SK-N-SH treated with all-trans-retinoic acid at 6 μM for 48 hours (cell line): Measurements from ENCODE around the gene TADA3.

Source experiments
- ATAC-seq: fragments of 200-7000 bp; cut with Tn5 transposase; 3 replicates; pipeline ENCODE4 v1.9.1; 2020; ENCODE audit warnings: mild to moderate bottlenecking, moderate library complexity
- BACH2 ChIP-seq: fragments of 250-450 bp; sonication (Bioruptor Pico); IDR thresholded peaks from 2 replicates; pipeline ENCODE4 v1.9.0; 2021; ENCODE audit warnings: mild to moderate bottlenecking, borderline replicate concordance
- CSDC2 ChIP-seq: fragments of 250-450 bp; sonication (Bioruptor Pico); IDR thresholded peaks from 2 replicates; pipeline ENCODE4 v1.5.0; 2020; ENCODE audit warnings: mild to moderate bottlenecking, moderate library complexity
- ESRRG ChIP-seq: fragments of 250-450 bp; sonication (Bioruptor Pico); IDR thresholded peaks from 2 replicates; pipeline ENCODE4 v1.6.1; 2021; ENCODE audit warnings: mild to moderate bottlenecking
- GLIS3 ChIP-seq: fragments of 250-450 bp; sonication (Bioruptor Pico); IDR thresholded peaks from 2 replicates; pipeline ENCODE4 v1.5.0; 2020; ENCODE audit warnings: mild to moderate bottlenecking, moderate library complexity
- ISL1 ChIP-seq: fragments of 250-450 bp; sonication (Bioruptor Pico); IDR thresholded peaks from 2 replicates; pipeline ENCODE4 v2.1.2; 2022; ENCODE audit warnings: mild to moderate bottlenecking, moderate library complexity
- OSR1 ChIP-seq: fragments of 250-450 bp; sonication (Bioruptor Pico); IDR thresholded peaks from 2 replicates; pipeline ENCODE4 v1.8.0; 2022; ENCODE audit warnings: moderate library complexity, mild to moderate bottlenecking, inconsistent platforms
- PPARA ChIP-seq: fragments of 250-450 bp; sonication (Bioruptor Pico); IDR thresholded peaks from 2 replicates; pipeline ENCODE4 v1.5.0; 2020; ENCODE audit warnings: mild to moderate bottlenecking, borderline replicate concordance
- RARB ChIP-seq: fragments of 250-450 bp; sonication (Bioruptor Pico); IDR thresholded peaks from 2 replicates; pipeline ENCODE4 v1.8.0; 2021; ENCODE audit warnings: mild to moderate bottlenecking, moderate library complexity
- SNAI2 ChIP-seq: fragments of 250-450 bp; sonication (Bioruptor Pico); IDR thresholded peaks from 2 replicates; pipeline ENCODE4 v1.5.0; 2020; ENCODE audit warnings: mild to moderate bottlenecking, moderate library complexity
- TCF4 ChIP-seq: fragments of 250-450 bp; sonication (Bioruptor Pico); IDR thresholded peaks from 2 replicates; pipeline ENCODE4 v1.8.0; 2021; ENCODE audit warnings: mild to moderate bottlenecking, moderate library complexity, borderline replicate concordance
- ZC3H10 ChIP-seq: fragments of 250-450 bp; sonication (Bioruptor Pico); IDR thresholded peaks from 2 replicates; pipeline ENCODE4 v1.5.1; 2021; ENCODE audit warnings: mild to moderate bottlenecking, moderate library complexity
- ZFP30 ChIP-seq: fragments of 450-650 bp; formaldehyde crosslinking; IDR thresholded peaks from 2 replicates; pipeline ENCODE4 v1.5.0; 2022; ENCODE audit warnings: mild to moderate bottlenecking, moderate library complexity
- ZNF565 ChIP-seq: fragments of 450-650 bp; formaldehyde crosslinking; conservative IDR thresholded peaks from 2 replicates; pipeline ENCODE4 v1.5.0; 2020; ENCODE audit warnings: low read depth, mild to moderate bottlenecking, moderate library complexity
- TF ChIP-seq, protein P1 (sequence below): fragments of 250-450 bp; sonication (Bioruptor Pico); IDR thresholded peaks from 2 replicates; pipeline ENCODE4 v1.5.0; 2020; ENCODE audit warnings: mild to moderate bottlenecking, moderate library complexity
- TF ChIP-seq, protein P2 (sequence below): fragments of 250-450 bp; sonication (Bioruptor Pico); IDR thresholded peaks from 2 replicates; pipeline ENCODE4 v1.5.1; 2020; ENCODE audit warnings: low read depth, mild to moderate bottlenecking, moderate library complexity
- TF ChIP-seq, protein P3 (sequence below): fragments of 250-450 bp; sonication (Bioruptor Pico); IDR thresholded peaks from 2 replicates; pipeline ENCODE4 v1.5.1; 2021; ENCODE audit warnings: mild to moderate bottlenecking, moderate library complexity
- TF ChIP-seq, protein P4 (sequence below): fragments of 250-450 bp; sonication (Bioruptor Pico); IDR thresholded peaks from 2 replicates; pipeline ENCODE4 v1.8.0; 2021; ENCODE audit warnings: low read depth, mild to moderate bottlenecking, moderate library complexity, borderline replicate concordance

TADA3 gene

DNA sequence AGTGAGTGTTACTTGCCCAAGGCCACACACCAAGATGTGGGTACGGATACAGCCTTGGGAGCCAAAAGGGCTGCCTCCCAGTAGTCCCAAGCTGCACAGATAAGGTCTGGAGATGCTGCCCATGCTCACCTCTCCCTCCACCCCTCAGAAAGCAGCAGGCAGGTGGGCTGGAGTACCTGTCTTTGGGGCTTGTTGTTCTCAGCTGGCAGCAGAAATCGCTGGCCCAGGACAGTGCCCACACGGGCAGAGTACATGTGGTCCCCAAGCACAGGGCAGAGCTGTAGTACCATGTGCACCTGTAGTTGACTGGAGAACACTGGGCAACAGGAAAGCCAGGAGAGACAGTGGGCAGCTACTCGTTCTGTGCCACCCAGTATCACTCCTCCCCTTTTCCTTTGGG is 46.6 kb upstream of the TADA3 start:
- no peak for ATAC-seq

DNA sequence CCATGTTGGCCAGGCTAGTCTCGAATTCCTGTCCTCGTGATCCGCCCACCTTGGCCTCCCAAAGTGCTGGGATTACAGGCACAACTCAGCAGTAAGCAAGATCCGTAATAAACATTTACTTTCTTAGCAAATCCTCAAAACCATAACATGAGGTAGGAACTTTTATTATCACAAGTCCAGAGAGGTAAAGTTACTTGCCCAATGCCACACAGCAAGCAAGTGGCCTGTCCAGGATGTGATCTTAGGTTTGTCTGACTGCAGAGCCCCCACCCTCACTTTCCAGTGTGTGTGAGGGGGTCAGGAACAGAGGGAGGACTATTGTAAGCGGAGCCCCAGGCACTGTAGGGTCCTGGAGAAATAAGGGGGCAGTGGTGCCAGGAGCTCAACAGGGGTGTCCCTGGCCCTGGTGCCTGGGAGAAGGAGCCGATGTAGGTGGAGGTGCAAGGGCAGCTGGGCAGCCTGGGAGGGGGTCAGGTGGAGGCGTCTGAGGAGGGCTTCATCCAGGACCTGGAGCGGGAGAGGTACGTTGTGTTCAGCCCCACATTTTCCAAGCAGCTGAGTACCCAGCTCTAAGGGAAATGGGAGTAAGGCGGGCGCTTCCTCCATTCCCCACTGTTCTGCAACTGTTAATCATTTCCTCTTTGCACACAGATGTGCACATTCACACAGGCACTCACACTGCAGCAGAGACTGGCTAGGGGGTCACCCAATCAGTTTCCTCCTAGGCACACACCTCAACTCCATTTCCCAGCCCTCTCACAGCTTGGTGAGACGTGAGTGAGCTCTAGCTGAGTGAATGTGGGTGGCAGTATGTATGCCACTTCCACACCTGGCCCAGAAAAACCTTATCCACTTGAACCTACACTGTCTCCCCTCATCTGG is 45.7 kb upstream of the TADA3 start:
- no peak for ATAC-seq

More for the DNA sequence above, 46.6 kb upstream of the TADA3 start:
- TF ChIP-seq ESRRG (CRISPR knock-in tag) (no peak), PPARA (CRISPR knock-in tag) (no peak), OSR1 (CRISPR knock-in tag) (no peak), ZNF565 (CRISPR knock-in tag) (no peak), ZFP30 (CRISPR knock-in tag) (no peak), ISL1 (CRISPR knock-in tag) (no peak)
- TF ChIP-seq, protein P1, sequence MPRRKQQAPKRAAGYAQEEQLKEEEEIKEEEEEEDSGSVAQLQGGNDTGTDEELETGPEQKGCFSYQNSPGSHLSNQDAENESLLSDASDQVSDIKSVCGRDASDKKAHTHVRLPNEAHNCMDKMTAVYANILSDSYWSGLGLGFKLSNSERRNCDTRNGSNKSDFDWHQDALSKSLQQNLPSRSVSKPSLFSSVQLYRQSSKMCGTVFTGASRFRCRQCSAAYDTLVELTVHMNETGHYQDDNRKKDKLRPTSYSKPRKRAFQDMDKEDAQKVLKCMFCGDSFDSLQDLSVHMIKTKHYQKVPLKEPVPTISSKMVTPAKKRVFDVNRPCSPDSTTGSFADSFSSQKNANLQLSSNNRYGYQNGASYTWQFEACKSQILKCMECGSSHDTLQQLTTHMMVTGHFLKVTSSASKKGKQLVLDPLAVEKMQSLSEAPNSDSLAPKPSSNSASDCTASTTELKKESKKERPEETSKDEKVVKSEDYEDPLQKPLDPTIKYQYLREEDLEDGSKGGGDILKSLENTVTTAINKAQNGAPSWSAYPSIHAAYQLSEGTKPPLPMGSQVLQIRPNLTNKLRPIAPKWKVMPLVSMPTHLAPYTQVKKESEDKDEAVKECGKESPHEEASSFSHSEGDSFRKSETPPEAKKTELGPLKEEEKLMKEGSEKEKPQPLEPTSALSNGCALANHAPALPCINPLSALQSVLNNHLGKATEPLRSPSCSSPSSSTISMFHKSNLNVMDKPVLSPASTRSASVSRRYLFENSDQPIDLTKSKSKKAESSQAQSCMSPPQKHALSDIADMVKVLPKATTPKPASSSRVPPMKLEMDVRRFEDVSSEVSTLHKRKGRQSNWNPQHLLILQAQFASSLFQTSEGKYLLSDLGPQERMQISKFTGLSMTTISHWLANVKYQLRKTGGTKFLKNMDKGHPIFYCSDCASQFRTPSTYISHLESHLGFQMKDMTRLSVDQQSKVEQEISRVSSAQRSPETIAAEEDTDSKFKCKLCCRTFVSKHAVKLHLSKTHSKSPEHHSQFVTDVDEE (CRISPR knock-in tag): no peak

DNA sequence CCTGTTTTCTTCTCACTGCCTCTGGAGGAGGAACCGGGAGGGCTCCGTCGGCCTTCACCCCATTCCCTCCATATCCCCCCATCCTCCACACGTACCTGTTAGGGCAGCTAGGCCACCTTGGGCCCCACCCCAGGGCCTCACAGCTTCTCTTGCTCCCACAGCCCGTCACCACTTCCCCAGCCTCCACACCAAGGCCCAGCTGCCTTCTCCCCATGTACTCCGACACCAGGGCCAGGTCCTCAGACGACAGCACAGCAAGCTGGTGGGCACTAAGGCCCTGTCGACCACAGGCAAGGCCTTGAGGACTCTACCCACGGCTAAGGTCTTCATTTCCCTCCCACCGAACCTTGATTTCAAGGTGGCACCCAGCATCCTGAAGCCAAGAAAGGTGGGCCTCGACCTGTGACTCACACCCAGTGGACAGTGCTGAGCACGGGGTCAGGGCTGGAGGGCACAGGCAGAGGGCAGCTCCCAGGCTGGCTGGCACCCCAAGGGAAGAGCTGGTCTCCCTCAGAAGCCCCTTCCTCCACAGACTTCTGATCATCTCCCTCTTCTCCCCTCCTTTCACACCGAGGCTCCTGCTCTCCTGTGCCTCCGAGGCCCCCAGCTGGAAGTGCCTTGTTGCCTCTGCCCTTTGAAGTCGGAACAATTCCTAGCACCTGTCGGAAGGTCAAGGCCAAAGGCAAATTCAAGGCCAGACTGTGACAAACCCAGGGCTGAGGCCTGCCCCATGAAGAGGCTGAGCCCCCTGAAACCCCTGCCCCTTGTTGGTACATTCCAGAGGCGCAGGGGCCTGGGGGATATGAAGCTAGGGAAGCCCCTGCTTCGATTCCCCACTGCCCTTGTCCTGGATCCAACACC is 42.5 kb upstream of the TADA3 start:
- no peak; the same call in 2 of the 3 replicates for ATAC-seq
- TF ChIP-seq ZNF565 (CRISPR knock-in tag): no peak
- no peak for TF ChIP-seq ZC3H10 (CRISPR knock-in tag)
- TF ChIP-seq CSDC2 (CRISPR knock-in tag): no peak
- TF ChIP-seq TCF4 (CRISPR knock-in tag): no peak
- no peak for TF ChIP-seq ESRRG (CRISPR knock-in tag)
- no peak for TF ChIP-seq BACH2 (CRISPR knock-in tag)
- no peak for TF ChIP-seq RARB (CRISPR knock-in tag)
- no peak for TF ChIP-seq SNAI2
- TF ChIP-seq, protein P2, sequence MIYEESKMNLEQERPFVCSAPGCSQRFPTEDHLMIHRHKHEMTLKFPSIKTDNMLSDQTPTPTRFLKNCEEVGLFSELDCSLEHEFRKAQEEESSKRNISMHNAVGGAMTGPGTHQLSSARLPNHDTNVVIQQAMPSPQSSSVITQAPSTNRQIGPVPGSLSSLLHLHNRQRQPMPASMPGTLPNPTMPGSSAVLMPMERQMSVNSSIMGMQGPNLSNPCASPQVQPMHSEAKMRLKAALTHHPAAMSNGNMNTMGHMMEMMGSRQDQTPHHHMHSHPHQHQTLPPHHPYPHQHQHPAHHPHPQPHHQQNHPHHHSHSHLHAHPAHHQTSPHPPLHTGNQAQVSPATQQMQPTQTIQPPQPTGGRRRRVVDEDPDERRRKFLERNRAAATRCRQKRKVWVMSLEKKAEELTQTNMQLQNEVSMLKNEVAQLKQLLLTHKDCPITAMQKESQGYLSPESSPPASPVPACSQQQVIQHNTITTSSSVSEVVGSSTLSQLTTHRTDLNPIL (CRISPR knock-in tag): no peak
- TF ChIP-seq, protein P1 (CRISPR knock-in tag): no peak
- TF ChIP-seq, protein P3, sequence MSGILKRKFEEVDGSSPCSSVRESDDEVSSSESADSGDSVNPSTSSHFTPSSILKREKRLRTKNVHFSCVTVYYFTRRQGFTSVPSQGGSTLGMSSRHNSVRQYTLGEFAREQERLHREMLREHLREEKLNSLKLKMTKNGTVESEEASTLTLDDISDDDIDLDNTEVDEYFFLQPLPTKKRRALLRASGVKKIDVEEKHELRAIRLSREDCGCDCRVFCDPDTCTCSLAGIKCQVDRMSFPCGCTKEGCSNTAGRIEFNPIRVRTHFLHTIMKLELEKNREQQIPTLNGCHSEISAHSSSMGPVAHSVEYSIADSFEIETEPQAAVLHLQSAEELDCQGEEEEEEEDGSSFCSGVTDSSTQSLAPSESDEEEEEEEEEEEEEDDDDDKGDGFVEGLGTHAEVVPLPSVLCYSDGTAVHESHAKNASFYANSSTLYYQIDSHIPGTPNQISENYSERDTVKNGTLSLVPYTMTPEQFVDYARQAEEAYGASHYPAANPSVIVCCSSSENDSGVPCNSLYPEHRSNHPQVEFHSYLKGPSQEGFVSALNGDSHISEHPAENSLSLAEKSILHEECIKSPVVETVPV: no peak
- TF ChIP-seq OSR1 (CRISPR knock-in tag): no peak

More for the DNA sequence above, 45.7 kb upstream of the TADA3 start:
- TF ChIP-seq TCF4 (CRISPR knock-in tag): no peak
- TF ChIP-seq SNAI2: no peak
- TF ChIP-seq ZC3H10 (CRISPR knock-in tag): no peak
- TF ChIP-seq, protein P4, sequence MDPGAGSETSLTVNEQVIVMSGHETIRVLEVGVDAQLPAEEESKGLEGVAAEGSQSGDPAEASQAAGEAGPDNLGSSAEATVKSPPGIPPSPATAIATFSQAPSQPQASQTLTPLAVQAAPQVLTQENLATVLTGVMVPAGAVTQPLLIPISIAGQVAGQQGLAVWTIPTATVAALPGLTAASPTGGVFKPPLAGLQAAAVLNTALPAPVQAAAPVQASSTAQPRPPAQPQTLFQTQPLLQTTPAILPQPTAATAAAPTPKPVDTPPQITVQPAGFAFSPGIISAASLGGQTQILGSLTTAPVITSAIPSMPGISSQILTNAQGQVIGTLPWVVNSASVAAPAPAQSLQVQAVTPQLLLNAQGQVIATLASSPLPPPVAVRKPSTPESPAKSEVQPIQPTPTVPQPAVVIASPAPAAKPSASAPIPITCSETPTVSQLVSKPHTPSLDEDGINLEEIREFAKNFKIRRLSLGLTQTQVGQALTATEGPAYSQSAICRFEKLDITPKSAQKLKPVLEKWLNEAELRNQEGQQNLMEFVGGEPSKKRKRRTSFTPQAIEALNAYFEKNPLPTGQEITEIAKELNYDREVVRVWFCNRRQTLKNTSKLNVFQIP (CRISPR knock-in tag): no peak
- TF ChIP-seq PPARA (CRISPR knock-in tag): no peak
- no peak for TF ChIP-seq BACH2 (CRISPR knock-in tag)
- TF ChIP-seq, protein P1 (CRISPR knock-in tag): no peak
- no peak for TF ChIP-seq GLIS3 (CRISPR knock-in tag)
